Breast epithelium (tissue), 3 donors: ENCODE data around the gene TFF2.
A peak's percentile ranks its signal among the peaks of the same experiment; 100 is the strongest.

Experiments used
- CTCF ChIP-seq, 3 donors: fragments of 450-650 bp; IDR thresholded peaks; one replicate each; pipeline ENCODE4 v1.5.1; 2016 to 2017; ENCODE audit warnings: antibody characterized with exemption in 3 of 3, mild to moderate bottlenecking in 3 of 3, moderate library complexity in 3 of 3
- POLR2AphosphoS5 ChIP-seq, 3 donors: sonication (generic); formaldehyde crosslinking; IDR thresholded peaks; one replicate each; pipeline ENCODE4 v1.6.1; 2017; ENCODE audit warnings: antibody characterized with exemption in 3 of 3

GRCh38 chr21:42301371-42302075 is 49.3 kb downstream of the TFF2 start:
- TF ChIP-seq CTCF (IDR thresholded peaks at IDR 0.05): no peak
- TF ChIP-seq POLR2AphosphoS5 (IDR thresholded peaks at IDR 0.05): peak in 1 of 3 donors; percentile 53
